D721Med (cell line): Measurements from ENCODE around the gene NBPF6.
A peak's percentile ranks its signal among the peaks of the same experiment; 100 is the strongest.
"Not testable (repeated sequence)": the region's sequence is repeated elsewhere in the genome, so short reads cannot be mapped to it uniquely, and the experiment has no call there.

Experiments
- DNase-seq: peaks from one replicate; pipeline ENCODE4 v3.0.0; 2011; ENCODE audit warnings: low spot score; ENCODE audit not compliant: insufficient read length
- FAIRE-seq: peaks from 2 replicates; lab custom pipeline; 2011; peaks lifted over from hg19 to GRCh38; lab: Jason Lieb, UNC
- CTCF ChIP-seq: IDR thresholded peaks from 2 replicates; pipeline ENCODE4 v1.5.1; 2012; ENCODE audit warnings: mild to moderate bottlenecking, control low read depth; ENCODE audit not compliant: insufficient read depth; ENCODE audit errors: missing control alignments

NBPF6 gene

GRCh38 chr1:108504447-108504846 lies 54.3 kb downstream of the NBPF6 start:
- no peak for TF ChIP-seq CTCF
- no peak for FAIRE-seq
- no peak for DNase-seq

GRCh38 chr1:108505763-108506070 lies 55.6 kb downstream of the NBPF6 start:
- FAIRE-seq (no peak), DNase-seq (no peak)

GRCh38 chr1:108511764-108512163 lies 61.6 kb downstream of the NBPF6 start:
- TF ChIP-seq CTCF = no peak
- peak; percentile 25 for FAIRE-seq
- DNase-seq = no peak

More at GRCh38 chr1:108505763-108506070, 55.6 kb downstream of the NBPF6 start:
- TF ChIP-seq CTCF = no peak

- FAIRE-seq (peak; percentile 69), DNase-seq (no peak)
- TF ChIP-seq CTCF = peak; percentile 88
Measured at GRCh38 chr1:108512239-108513043, 62.3 kb downstream of the NBPF6 start.

GRCh38 chr1:108513044-108513415 lies 62.9 kb downstream of the NBPF6 start:
- FAIRE-seq = no peak

GRCh38 chr1:108513914-108514313 lies 63.8 kb downstream of the NBPF6 start:
- FAIRE-seq = not testable (repeated sequence)

More at GRCh38 chr1:108513044-108513415, 62.9 kb downstream of the NBPF6 start:
- no peak for TF ChIP-seq CTCF
- DNase-seq = no peak

GRCh38 chr1:108517301-108517897 lies 67.3 kb downstream of the NBPF6 start:
- not testable (repeated sequence) for FAIRE-seq, DNase-seq

More at GRCh38 chr1:108513914-108514313, 63.8 kb downstream of the NBPF6 start:
- not testable (repeated sequence) for DNase-seq
